Nephron (organoid): Measurements from ENCODE around the gene CNTN6.

Experiments used
- H3K27ac Mint-ChIP-seq, 3 experiments: 2 replicates each; pipeline ENCODE4 v1.8.0; 2020; ENCODE audit warnings: mixed read lengths in 3 of 3, mild to moderate bottlenecking in 2 of 3, moderate library complexity in 1 of 3
- H3K27me3 Mint-ChIP-seq: 2 replicates; pipeline ENCODE4 v1.8.0; 2021; ENCODE audit warnings: low read depth, mild to moderate bottlenecking, moderate library complexity, mixed read lengths
- H3K36me3 Mint-ChIP-seq: 2 replicates; pipeline ENCODE4 v1.8.0; 2020; ENCODE audit warnings: low read depth, mixed read lengths
- H3K4me1 Mint-ChIP-seq: 2 replicates; pipeline ENCODE4 v1.8.0; 2020; ENCODE audit warnings: mixed read lengths
- H3K4me3 Mint-ChIP-seq, 3 experiments: 2 replicates each; pipeline ENCODE4 v1.8.0; 2020; ENCODE audit warnings: mild to moderate bottlenecking in 3 of 3, mixed read lengths in 3 of 3, moderate library complexity in 2 of 3
- H3K9me3 Mint-ChIP-seq: 2 replicates; pipeline ENCODE4 v1.8.0; 2020; ENCODE audit warnings: mixed read lengths
- CTCF ChIP-seq, 3 experiments: fragments of 200-600 bp; sonication (generic); IDR thresholded peaks; one replicate each; pipeline ENCODE4 v1.5.0; 2021; ENCODE audit warnings: antibody characterized with exemption in 3 of 3; ENCODE audit not compliant: unreplicated experiment in 3 of 3

CNTN6 gene

DNA sequence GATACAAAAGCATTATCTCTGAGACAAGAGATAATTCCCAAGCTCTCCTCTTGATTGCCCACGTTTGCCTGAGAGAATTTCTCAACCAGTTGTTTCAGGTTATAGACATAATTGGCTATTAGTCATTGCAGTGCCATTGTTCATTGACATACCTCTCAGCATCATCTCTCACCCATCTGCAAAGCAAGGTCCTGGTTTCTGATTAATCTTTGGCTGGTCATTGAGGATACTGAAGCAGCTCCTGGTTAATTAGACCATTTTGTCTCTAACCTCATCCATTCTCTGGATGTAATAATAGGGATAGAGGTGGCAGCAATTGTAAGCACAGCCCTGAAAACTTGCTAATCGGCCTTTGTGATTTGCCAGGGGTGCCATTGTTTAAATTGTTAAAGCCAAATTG, 104.2 kb downstream of the CNTN6 start:
- H3K36me3 Mint-ChIP-seq, result no peaks in the 10 kb centered on the region
- H3K9me3 Mint-ChIP-seq, result no peaks in the 10 kb centered on the region
- H3K4me1 Mint-ChIP-seq, result no peaks in the 10 kb centered on the region
- no peaks in the 10 kb centered on the region for H3K27me3 Mint-ChIP-seq
- H3K4me3 Mint-ChIP-seq, result no peak overlapping the region
- no peak for TF ChIP-seq CTCF (IDR thresholded peaks at IDR 0.05; ENCODE audit: unreplicated experiment in 3 of 3)
- no peak overlapping the region for H3K27ac Mint-ChIP-seq

DNA sequence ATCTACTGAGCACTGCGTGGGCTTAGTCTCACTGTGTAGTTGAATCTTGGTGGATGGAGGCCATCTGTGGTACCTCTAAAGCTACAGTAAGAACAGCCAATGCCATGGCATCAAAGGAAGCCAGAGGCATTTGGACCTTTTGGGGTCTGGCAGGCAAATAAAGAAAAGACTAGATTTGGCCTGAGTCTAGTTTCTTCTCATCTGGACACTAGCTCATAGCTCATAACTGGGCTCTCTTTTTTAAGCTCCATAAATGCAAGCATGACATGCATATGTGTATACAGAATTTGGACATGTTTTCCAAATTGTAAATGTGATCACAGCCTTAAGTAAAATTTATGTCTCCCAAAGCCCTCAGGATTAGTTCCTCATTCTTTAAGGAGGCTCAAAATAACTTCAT, 107.5 kb downstream of the CNTN6 start:
- Mint-ChIP-seq H3K4me1 (no peaks in the 10 kb centered on the region), H3K36me3 (no peaks in the 10 kb centered on the region), H3K9me3 (no peaks in the 10 kb centered on the region), H3K4me3 (no peak overlapping the region), H3K27ac (no peak overlapping the region), H3K27me3 (no peaks in the 10 kb centered on the region)
- TF ChIP-seq CTCF (IDR thresholded peaks at IDR 0.05; ENCODE audit: unreplicated experiment in 3 of 3), result no peak

DNA sequence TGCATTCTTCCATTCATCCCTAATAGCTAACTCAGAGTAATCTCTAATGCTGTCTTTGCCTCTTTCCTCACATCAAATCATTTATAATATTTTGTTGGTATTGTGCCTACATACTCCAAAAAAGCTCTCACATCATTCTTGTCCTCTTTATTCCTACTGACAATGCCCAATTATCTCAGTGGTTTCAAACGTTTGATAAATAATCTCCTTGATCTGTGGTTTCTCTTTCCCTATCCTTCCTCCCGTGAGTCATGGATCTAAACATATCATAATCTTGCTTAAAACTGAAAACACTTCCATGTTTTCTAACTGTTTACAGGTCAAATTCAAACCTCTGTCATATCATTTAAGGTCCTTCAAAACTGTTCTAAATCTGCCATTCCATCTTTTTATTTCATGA, 115.1 kb downstream of the CNTN6 start:
- H3K27me3 Mint-ChIP-seq, result no peaks in the 10 kb centered on the region

GRCh38 chr3:1214933-1215332, 122.1 kb downstream of the CNTN6 start:
- H3K27me3 Mint-ChIP-seq, result no peaks in the 10 kb centered on the region
- no peak overlapping the region for H3K27ac Mint-ChIP-seq
- H3K4me3 Mint-ChIP-seq, result no peak overlapping the region
- H3K4me1 Mint-ChIP-seq, result no peaks in the 10 kb centered on the region
- H3K36me3 Mint-ChIP-seq, result no peaks in the 10 kb centered on the region
- no peak for TF ChIP-seq CTCF (IDR thresholded peaks at IDR 0.05; ENCODE audit: unreplicated experiment in 3 of 3)
- H3K9me3 Mint-ChIP-seq, result no peaks in the 10 kb centered on the region

More for the DNA sequence above, 115.1 kb downstream of the CNTN6 start:
- TF ChIP-seq CTCF (IDR thresholded peaks at IDR 0.05; ENCODE audit: unreplicated experiment in 3 of 3), result no peak
- Mint-ChIP-seq H3K4me3 (no peak overlapping the region), H3K27ac (no peak overlapping the region), H3K36me3 (no peaks in the 10 kb centered on the region), H3K9me3 (no peaks in the 10 kb centered on the region), H3K4me1 (no peaks in the 10 kb centered on the region)

GRCh38 chr3:1216856-1217255, 124.0 kb downstream of the CNTN6 start:
- H3K9me3 Mint-ChIP-seq, result no peaks in the 10 kb centered on the region
- no peaks in the 10 kb centered on the region for H3K36me3 Mint-ChIP-seq
- TF ChIP-seq CTCF (IDR thresholded peaks at IDR 0.05; ENCODE audit: unreplicated experiment in 3 of 3), result no peak
- no peak overlapping the region for H3K4me3 Mint-ChIP-seq
- H3K27ac Mint-ChIP-seq, result no peak overlapping the region
- H3K4me1 Mint-ChIP-seq, result no peaks in the 10 kb centered on the region
- H3K27me3 Mint-ChIP-seq, result no peaks in the 10 kb centered on the region

- Mint-ChIP-seq H3K27me3 (no peaks in the 10 kb centered on the region), H3K27ac (no peak overlapping the region), H3K4me1 (peaks cover 13% of the 10 kb centered on the region), H3K4me3 (no peak overlapping the region), H3K36me3 (peaks cover 3% of the 10 kb centered on the region), H3K9me3 (peaks cover 4% of the 10 kb centered on the region)
- TF ChIP-seq CTCF (IDR thresholded peaks at IDR 0.05; ENCODE audit: unreplicated experiment in 3 of 3), result no peak
These were observed 134.3 kb downstream of the CNTN6 start for GRCh38 chr3:1227111-1227510.
